ENCODE results near the gene ARL8B.

DNA sequence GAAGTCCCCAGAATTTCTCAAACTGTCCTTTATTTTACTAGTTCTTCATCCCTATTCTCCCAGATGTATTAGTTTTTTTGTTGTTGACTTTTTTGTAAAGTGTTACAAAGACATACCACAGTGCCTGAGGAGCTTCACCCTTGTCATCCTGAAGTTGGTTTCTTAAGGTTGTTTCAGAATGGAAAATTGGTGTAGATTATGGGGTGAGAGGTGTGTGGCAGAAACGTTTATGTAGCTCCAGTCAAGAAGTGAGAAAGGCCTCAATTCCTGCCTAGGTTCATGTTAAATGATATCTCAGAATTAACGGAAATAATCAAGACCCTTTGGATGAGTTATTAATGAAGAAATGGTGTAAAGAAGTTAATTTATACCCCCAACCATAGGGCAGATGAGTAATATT is 72.2 kb downstream of the ARL8B start:
- no peak for TF ChIP-seq RAD21 (conservative IDR thresholded peaks at IDR 0.05)
- no peak for TF ChIP-seq EZH2 (IDR thresholded peaks at IDR 0.05; ENCODE audit: borderline replicate concordance, insufficient read depth, low read length, poor library complexity, severe bottlenecking)
- TF ChIP-seq, protein P1, sequence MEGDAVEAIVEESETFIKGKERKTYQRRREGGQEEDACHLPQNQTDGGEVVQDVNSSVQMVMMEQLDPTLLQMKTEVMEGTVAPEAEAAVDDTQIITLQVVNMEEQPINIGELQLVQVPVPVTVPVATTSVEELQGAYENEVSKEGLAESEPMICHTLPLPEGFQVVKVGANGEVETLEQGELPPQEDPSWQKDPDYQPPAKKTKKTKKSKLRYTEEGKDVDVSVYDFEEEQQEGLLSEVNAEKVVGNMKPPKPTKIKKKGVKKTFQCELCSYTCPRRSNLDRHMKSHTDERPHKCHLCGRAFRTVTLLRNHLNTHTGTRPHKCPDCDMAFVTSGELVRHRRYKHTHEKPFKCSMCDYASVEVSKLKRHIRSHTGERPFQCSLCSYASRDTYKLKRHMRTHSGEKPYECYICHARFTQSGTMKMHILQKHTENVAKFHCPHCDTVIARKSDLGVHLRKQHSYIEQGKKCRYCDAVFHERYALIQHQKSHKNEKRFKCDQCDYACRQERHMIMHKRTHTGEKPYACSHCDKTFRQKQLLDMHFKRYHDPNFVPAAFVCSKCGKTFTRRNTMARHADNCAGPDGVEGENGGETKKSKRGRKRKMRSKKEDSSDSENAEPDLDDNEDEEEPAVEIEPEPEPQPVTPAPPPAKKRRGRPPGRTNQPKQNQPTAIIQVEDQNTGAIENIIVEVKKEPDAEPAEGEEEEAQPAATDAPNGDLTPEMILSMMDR (IDR thresholded peaks at IDR 0.05; ENCODE audit: poor library complexity, severe bottlenecking): no peak
- no peak for TF ChIP-seq MXI1 (conservative IDR thresholded peaks at IDR 0.05; ENCODE audit: poor library complexity, severe bottlenecking)
- TF ChIP-seq POLR2AphosphoS5 (IDR thresholded peaks at IDR 0.05): no peak
- no peak for TF ChIP-seq EP300 (conservative IDR thresholded peaks at IDR 0.05; ENCODE audit: poor library complexity, severe bottlenecking)

Measured in neural cell (in vitro differentiated cells).